Bronchial smooth muscle cell (primary cell): ENCODE data around the gene IFNG-AS1. TPM values are rescaled to one million over a fixed set of nuclear protein-coding genes. Genes with fewer than 3 reads are reported as not detected.

ENCODE experiments used
- total RNA-seq: library from RNA; depleted of rRNA; stranded (reverse); fragments of >200 nt; gene quantifications from 2 replicates; pipeline ENCODE4 v1.2.1, GENCODE V29; 2014

The IFNG-AS1 gene
- under 0.01 TPM in 1 of 2 replicates, not detected in the other for total RNA-seq

DNA sequence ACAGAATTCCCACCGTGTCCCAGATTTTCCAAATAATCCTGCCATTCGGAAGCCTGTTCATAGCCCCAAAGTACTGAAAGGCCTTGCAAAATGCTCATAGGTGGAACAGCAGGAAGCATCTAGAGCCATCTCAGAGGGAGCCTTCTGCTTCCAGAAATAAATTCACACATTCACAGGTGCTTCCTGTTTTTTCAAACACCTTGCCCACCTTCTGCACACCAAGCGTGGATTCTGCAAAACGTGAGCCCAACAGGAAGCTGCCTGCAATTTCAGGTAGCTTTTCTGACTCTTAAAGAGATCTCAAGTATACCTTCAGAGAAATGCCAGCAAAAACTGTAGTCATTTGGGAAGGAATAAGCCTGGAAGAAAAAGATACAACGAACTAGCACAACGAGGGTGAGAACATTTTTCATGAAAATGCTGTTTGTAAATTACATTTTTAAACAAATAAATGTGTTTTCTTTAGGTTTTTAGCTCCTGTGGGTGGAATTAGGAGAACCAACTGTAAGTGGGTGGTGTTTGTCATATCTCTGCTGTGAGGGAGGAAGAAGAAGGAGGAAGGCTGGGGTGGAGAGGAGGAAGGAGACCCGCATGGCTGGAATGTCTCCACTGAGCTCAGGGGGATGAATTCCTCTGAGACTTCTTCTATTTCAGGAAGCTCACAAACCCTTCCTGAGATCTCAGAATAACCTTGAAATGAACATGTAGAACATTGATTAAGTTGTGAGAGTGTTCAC lies at the start of gene IFNG-AS1:
IFNG-AS1 (plus strand) TSS at position 264 of the 737 bp plus-strand sequence.

Other genes with a start within 250 kb of the IFNG-AS1 start
- gene IFNG, start 170.3 kb downstream of the IFNG-AS1 start, total RNA-seq: not detected in 2 replicates
- not detected in 2 replicates for gene IL26, start 236.4 kb downstream of the IFNG-AS1 start, total RNA-seq